ENCODE results near the gene BEST4.
A peak's percentile ranks its signal among the peaks of the same experiment; 100 is the strongest.
"Not testable (repeated sequence)": the region's sequence is repeated elsewhere in the genome, so short reads cannot be mapped to it uniquely, and the experiment has no call there.

Gene BEST4

GRCh38 chr1:44776730-44777068 lies 11.3 kb downstream of the BEST4 start:
- DNase-seq = no peak

- no peak for DNase-seq
Observed at GRCh38 chr1:44775930-44776729, 11.8 kb downstream of the BEST4 start.

GRCh38 chr1:44775078-44775929 lies 12.7 kb downstream of the BEST4 start, which contains the start of gene RPS8:
Gene RPS8 (plus strand): TSS chr1:44775540. CDS start chr1:44775597, 57 bp downstream.
- peak; percentile 96 for DNase-seq

GRCh38 chr1:44766421-44766820 lies 21.5 kb downstream of the BEST4 start:
- not testable (repeated sequence) for DNase-seq

GRCh38 chr1:44760876-44761275 lies 27.1 kb downstream of the BEST4 start:
- no peak for DNase-seq

- no peak for DNase-seq
Observed at GRCh38 chr1:44759077-44759476, 28.9 kb downstream of the BEST4 start.

- no peak for DNase-seq
Observed at GRCh38 chr1:44757420-44757819, 30.6 kb downstream of the BEST4 start.

GRCh38 chr1:44747878-44748277 lies 40.1 kb downstream of the BEST4 start:
- no peak for DNase-seq

- no peak for DNase-seq
Observed at GRCh38 chr1:44743211-44743610, 44.8 kb downstream of the BEST4 start.

GRCh38 chr1:44740179-44740617 lies 47.8 kb downstream of the BEST4 start:
- DNase-seq = no peak

GRCh38 chr1:44739307-44740178 lies 48.4 kb downstream of the BEST4 start, which contains the start of gene KIF2C:
Gene KIF2C (plus strand): TSS chr1:44739837. CDS start chr1:44739933, 96 bp downstream.
- DNase-seq = peak; percentile 98

- DNase-seq = not testable (repeated sequence)
Observed at GRCh38 chr1:44738953-44739306, 49.0 kb downstream of the BEST4 start.

GRCh38 chr1:44735992-44736391 lies 52.0 kb downstream of the BEST4 start:
- no peak for DNase-seq

- DNase-seq = no peak
Observed at GRCh38 chr1:44733784-44734183, 54.2 kb downstream of the BEST4 start.
